Measurements from ENCODE around the gene NEK4. TPM values are rescaled to one million over a fixed set of nuclear protein-coding genes. Genes with fewer than 3 reads are reported as not detected.

NEK4 gene
- total RNA-seq = 32.3 to 33.5 TPM (median 32.9 TPM) in 3 replicates

DNA sequence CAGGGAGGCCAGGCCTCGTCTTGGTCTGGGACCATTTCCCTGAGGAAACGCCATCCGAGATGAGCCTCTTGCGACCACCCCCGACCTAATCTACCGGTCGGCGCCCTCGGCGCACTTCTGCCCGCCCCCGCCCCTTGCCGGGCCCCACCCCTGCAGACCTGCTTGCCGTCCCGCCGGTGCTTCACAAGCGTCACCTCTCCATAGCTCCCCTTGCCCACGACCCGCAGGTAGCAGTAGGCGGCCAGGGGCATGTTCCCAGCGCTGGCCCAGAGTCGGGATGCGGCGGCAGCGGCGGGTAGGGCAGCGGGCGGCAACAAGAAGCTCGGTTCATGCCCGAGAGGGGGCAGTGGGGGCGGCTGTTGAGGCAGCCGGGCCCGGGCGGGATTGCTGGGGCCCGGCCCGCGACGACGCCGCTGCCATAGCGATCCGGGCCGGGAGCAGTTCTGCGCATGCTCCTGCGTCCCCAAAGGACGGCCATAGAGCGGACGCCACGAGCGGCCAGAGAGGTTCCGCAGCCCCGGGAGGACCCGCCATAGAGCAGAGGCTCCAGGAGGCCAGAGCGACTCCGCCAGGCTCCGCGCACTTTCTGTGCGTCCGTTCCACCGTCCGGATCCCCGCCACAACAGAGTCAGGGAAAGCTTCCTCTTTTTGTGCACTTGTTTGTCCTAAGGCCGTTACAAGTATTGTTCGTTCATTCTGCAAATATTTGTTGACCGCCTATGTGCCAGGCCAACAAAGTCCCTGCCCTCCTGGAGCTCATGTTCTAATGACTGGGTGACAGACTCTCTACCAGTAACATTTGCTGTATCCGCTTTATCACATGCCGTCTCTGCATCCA lies at the start of gene NEK4:
NEK4 (minus strand) TSS at position 445 of the 838 bp plus-strand sequence; CDS start at position 251, 194 bp downstream.
- Mint-ChIP-seq H3K4me3 (peak within 1 kb of the TSS; percentile 94), H3K27ac (peak within 1 kb of the TSS; percentile 97), H3K9me3 (no peaks in the 10 kb centered on the region), H3K27me3 (ENCODE audit: low read depth) (no peaks in the 10 kb centered on the region), H3K36me3 (peaks cover 12% of the 10 kb centered on the region), H3K4me1 (peaks cover 13% of the 10 kb centered on the region)
- DNase-seq (ENCODE audit: low spot score in 2 of 2, unreplicated experiment in 2 of 2) = peak; percentile 85 to 91
- no peak for TF ChIP-seq CTCF (IDR thresholded peaks at IDR 0.05; ENCODE audit: unreplicated experiment)

GRCh38 chr3:52819936-52820335 lies 49.2 kb upstream of the NEK4 start:
- no peaks in the 10 kb centered on the region for H3K9me3 Mint-ChIP-seq
- TF ChIP-seq CTCF (IDR thresholded peaks at IDR 0.05; ENCODE audit: unreplicated experiment) = no peak
- no peaks in the 10 kb centered on the region for H3K27me3 Mint-ChIP-seq (ENCODE audit: low read depth)
- no peak for DNase-seq (ENCODE audit: low spot score in 2 of 2, unreplicated experiment in 2 of 2)
- no peak overlapping the region for H3K27ac Mint-ChIP-seq
- H3K4me1 Mint-ChIP-seq = no peaks in the 10 kb centered on the region
- no peak overlapping the region for H3K4me3 Mint-ChIP-seq
- no peaks in the 10 kb centered on the region for H3K36me3 Mint-ChIP-seq

- Mint-ChIP-seq H3K27me3 (ENCODE audit: low read depth) (no peaks in the 10 kb centered on the region), H3K27ac (no peak overlapping the region), H3K4me3 (no peak overlapping the region), H3K36me3 (no peaks in the 10 kb centered on the region), H3K9me3 (no peaks in the 10 kb centered on the region), H3K4me1 (no peaks in the 10 kb centered on the region)
- no peak for DNase-seq (ENCODE audit: low spot score in 2 of 2, unreplicated experiment in 2 of 2)
- no peak for TF ChIP-seq CTCF (IDR thresholded peaks at IDR 0.05; ENCODE audit: unreplicated experiment)
Observed at GRCh38 chr3:52817860-52818259, 47.1 kb upstream of the NEK4 start.

DNA sequence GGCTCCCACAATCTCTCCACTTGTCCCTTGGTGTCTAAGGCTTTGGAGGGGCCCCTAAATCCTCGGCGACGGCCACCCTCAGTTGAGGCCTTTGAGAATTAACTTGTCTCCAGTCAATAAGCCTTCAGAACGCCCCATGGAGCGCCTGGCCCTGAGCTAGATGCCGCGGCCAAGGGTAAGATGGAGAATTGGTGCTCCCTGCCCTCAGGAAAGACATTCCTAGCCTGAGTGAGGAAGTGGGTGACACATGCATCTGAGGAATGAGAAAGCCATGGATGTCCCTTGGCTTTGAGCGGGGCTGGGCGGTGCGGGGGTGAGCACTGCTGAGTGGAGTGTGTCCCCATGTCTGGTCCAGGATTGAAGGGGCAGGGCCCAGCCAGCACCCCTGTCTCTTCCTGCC lies 46.5 kb upstream of the NEK4 start:
- Mint-ChIP-seq H3K27ac (no peak overlapping the region), H3K4me1 (no peaks in the 10 kb centered on the region), H3K4me3 (no peak overlapping the region), H3K9me3 (no peaks in the 10 kb centered on the region), H3K27me3 (ENCODE audit: low read depth) (no peaks in the 10 kb centered on the region), H3K36me3 (no peaks in the 10 kb centered on the region)
- TF ChIP-seq CTCF (IDR thresholded peaks at IDR 0.05; ENCODE audit: unreplicated experiment) = no peak
- DNase-seq (ENCODE audit: low spot score in 2 of 2, unreplicated experiment in 2 of 2) = no peak

DNA sequence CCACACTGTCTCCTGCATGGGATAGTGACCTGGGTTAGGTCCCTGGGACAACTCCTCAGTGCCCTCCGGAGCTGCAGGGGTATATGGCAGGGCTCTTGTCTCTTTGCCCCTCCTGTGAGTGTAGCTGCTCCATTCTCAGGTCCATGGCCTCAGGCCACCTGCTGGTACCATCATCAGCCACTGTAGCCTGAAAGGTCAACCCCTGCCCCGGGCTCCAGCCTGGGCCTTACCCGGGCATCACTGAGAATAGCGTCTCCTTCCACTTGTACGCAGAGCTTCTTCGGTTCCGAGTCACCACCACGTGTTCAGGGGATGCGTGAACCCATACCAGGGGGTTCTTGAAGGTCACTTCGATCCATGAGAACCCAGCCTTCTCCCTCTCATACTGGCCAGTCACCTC lies 45.9 kb upstream of the NEK4 start:
- Mint-ChIP-seq H3K4me1 (no peaks in the 10 kb centered on the region), H3K4me3 (no peak overlapping the region), H3K27ac (no peak overlapping the region), H3K27me3 (ENCODE audit: low read depth) (no peaks in the 10 kb centered on the region), H3K9me3 (no peaks in the 10 kb centered on the region), H3K36me3 (no peaks in the 10 kb centered on the region)
- TF ChIP-seq CTCF (IDR thresholded peaks at IDR 0.05; ENCODE audit: unreplicated experiment) = no peak
- DNase-seq (ENCODE audit: low spot score in 2 of 2, unreplicated experiment in 2 of 2) = no peak

Data from mesothelial cell of epicardium (in vitro differentiated cells).